ENCODE data around the gene DUSP2. TPM values are rescaled to one million over a fixed set of nuclear protein-coding genes. Genes with fewer than 3 reads are reported as not detected.
A peak's percentile ranks its signal among the peaks of the same experiment; 100 is the strongest.

The DUSP2 gene
- total and polyA plus RNA-seq, 2 experiments from 2014 or later, result 6.6 to 13.0 TPM

DNA sequence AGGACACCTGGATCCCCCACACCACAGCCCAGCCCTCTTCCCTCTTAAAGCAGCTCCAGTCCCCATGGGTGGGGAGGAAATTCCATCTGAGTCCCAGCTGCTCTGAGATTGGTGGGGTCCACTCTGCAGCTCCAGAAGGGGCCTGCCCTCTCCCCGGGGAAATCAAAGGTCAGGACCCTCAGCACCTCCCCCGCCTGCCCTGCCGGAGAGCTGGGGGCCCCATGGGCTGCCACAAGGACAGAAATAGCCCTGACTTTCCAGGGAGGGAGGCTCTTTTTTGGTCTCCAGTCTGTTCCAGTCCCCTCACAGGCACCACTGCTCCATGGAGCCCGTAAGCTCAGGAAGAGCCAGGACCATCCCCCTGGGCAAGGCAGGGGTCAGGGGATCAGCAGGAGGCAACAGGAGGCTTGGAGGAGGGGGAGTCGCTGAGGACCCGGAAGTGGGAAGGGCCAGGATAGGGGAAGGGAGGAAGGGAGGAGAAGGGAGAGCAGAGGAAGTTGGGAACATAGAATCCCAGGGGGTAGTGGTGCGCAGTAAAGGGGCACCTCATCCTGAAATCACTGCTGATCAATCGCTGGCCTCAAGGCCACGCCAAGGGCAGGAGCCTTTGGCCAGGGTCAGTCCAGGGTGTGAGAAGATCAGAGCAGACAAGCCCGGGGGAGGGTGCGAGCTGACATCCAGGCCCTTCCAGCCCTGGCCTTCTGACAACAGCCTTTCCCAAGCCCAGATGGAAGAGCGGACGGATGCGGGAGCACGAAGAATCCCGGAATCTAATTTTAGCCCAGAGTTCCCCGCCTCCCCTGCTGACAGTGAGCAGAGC lies 36.5 kb downstream of the DUSP2 start:
- peaks cover 8% of the 10 kb centered on the region for H3K9me3 Mint-ChIP-seq
- peak; percentile 71 for ATAC-seq
- TF ChIP-seq POLR2AphosphoS5 (IDR thresholded peaks at IDR 0.05; ENCODE audit: low read depth) (peak; percentile 37; the same call in 1 of the 2 replicates), NANOG (IDR thresholded peaks at IDR 0.05; ENCODE audit: borderline replicate concordance) (no peak)
- DNase-seq (ENCODE audit: low spot score), result peak; percentile 68
- peak overlapping the region; percentile 79 for H3K4me2 ChIP-seq
- H3K27ac ChIP-seq (ENCODE audit: low read depth), result no peak overlapping the region
- H3F3A ChIP-seq (replicated peaks; ENCODE audit: low read depth), result no peaks in the 10 kb centered on the region
- peaks cover 15% of the 10 kb centered on the region for H3K27me3 Mint-ChIP-seq (ENCODE audit: insufficient read depth, low read depth, poor library complexity)
- H3K27ac Mint-ChIP-seq, result peak overlapping the region; percentile 65; the same call in 1 of the 2 replicates
- H3K79me2 ChIP-seq (replicated peaks; ENCODE audit: insufficient read depth), result no peaks in the 10 kb centered on the region
- peak overlapping the region; percentile 52 for H3K4me3 Mint-ChIP-seq
- H3K4me1 ChIP-seq (ENCODE audit: insufficient read depth), result peaks cover 20% of the 10 kb centered on the region
- H3K4me1 Mint-ChIP-seq, result peaks cover 29% of the 10 kb centered on the region
- peak overlapping the region; percentile 95 for H2AFZ ChIP-seq
- no peaks in the 10 kb centered on the region for H3K27me3 ChIP-seq (ENCODE audit: insufficient read depth)
- H3K4me3 ChIP-seq, result peak overlapping the region; percentile 34; the same call in 1 of the 2 replicates
- H3K9me2 ChIP-seq (ENCODE audit: insufficient read depth), result no peaks in the 10 kb centered on the region
- no peaks in the 10 kb centered on the region for H3K36me3 ChIP-seq (ENCODE audit: insufficient read depth)
- H3K36me3 Mint-ChIP-seq (ENCODE audit: low read depth), result peaks cover 5% of the 10 kb centered on the region; the same call in 2 of the 3 replicates
- H4K20me1 ChIP-seq (replicated peaks; ENCODE audit: insufficient read depth), result no peaks in the 10 kb centered on the region

DNA sequence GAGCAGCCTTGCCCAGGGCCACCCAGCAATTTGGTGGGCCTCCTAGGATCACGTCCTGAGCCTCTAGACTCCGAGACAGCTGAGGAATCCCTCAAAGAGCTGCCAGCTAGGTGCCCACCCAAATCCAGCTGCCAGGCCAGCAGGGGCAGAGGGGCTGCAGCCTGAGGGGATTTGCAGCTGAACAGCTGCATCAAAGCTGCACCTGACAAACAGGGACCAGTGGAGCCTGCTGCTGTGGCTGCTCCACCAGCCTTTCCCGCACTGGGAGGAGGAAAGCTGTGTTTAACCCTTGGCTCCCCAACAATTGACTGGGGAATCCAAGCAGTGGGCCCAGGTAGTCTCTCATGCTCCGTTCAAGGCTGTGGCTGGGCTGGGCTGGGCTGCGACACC lies 37.1 kb downstream of the DUSP2 start:
- no peak overlapping the region for H3K27ac ChIP-seq (ENCODE audit: low read depth)
- no peaks in the 10 kb centered on the region for H3K9me2 ChIP-seq (ENCODE audit: insufficient read depth)
- H3K4me3 ChIP-seq, result peak overlapping the region; percentile 34; the same call in 1 of the 2 replicates
- H3K36me3 Mint-ChIP-seq (ENCODE audit: low read depth), result peaks cover 5% of the 10 kb centered on the region; the same call in 2 of the 3 replicates
- peaks cover 20% of the 10 kb centered on the region for H3K4me1 ChIP-seq (ENCODE audit: insufficient read depth)
- peaks cover 15% of the 10 kb centered on the region for H3K27me3 Mint-ChIP-seq (ENCODE audit: insufficient read depth, low read depth, poor library complexity)
- peak overlapping the region; percentile 95 for H2AFZ ChIP-seq
- H3K27ac Mint-ChIP-seq, result no peak overlapping the region
- H3K4me3 Mint-ChIP-seq, result peak overlapping the region; percentile 52; the same call in 1 of the 3 replicates
- H3K27me3 ChIP-seq (ENCODE audit: insufficient read depth), result no peaks in the 10 kb centered on the region
- H3K36me3 ChIP-seq (ENCODE audit: insufficient read depth), result no peaks in the 10 kb centered on the region
- H4K20me1 ChIP-seq (replicated peaks; ENCODE audit: insufficient read depth), result no peaks in the 10 kb centered on the region
- H3K4me1 Mint-ChIP-seq, result peaks cover 32% of the 10 kb centered on the region
- H3K79me2 ChIP-seq (replicated peaks; ENCODE audit: insufficient read depth), result no peaks in the 10 kb centered on the region
- H3K9me3 Mint-ChIP-seq, result peaks cover 8% of the 10 kb centered on the region
- peak; percentile 75 for ATAC-seq
- H3F3A ChIP-seq (replicated peaks; ENCODE audit: low read depth), result no peaks in the 10 kb centered on the region
- H3K4me2 ChIP-seq, result peak overlapping the region; percentile 79
- DNase-seq (ENCODE audit: low spot score), result peak; percentile 49
- TF ChIP-seq, protein P1, sequence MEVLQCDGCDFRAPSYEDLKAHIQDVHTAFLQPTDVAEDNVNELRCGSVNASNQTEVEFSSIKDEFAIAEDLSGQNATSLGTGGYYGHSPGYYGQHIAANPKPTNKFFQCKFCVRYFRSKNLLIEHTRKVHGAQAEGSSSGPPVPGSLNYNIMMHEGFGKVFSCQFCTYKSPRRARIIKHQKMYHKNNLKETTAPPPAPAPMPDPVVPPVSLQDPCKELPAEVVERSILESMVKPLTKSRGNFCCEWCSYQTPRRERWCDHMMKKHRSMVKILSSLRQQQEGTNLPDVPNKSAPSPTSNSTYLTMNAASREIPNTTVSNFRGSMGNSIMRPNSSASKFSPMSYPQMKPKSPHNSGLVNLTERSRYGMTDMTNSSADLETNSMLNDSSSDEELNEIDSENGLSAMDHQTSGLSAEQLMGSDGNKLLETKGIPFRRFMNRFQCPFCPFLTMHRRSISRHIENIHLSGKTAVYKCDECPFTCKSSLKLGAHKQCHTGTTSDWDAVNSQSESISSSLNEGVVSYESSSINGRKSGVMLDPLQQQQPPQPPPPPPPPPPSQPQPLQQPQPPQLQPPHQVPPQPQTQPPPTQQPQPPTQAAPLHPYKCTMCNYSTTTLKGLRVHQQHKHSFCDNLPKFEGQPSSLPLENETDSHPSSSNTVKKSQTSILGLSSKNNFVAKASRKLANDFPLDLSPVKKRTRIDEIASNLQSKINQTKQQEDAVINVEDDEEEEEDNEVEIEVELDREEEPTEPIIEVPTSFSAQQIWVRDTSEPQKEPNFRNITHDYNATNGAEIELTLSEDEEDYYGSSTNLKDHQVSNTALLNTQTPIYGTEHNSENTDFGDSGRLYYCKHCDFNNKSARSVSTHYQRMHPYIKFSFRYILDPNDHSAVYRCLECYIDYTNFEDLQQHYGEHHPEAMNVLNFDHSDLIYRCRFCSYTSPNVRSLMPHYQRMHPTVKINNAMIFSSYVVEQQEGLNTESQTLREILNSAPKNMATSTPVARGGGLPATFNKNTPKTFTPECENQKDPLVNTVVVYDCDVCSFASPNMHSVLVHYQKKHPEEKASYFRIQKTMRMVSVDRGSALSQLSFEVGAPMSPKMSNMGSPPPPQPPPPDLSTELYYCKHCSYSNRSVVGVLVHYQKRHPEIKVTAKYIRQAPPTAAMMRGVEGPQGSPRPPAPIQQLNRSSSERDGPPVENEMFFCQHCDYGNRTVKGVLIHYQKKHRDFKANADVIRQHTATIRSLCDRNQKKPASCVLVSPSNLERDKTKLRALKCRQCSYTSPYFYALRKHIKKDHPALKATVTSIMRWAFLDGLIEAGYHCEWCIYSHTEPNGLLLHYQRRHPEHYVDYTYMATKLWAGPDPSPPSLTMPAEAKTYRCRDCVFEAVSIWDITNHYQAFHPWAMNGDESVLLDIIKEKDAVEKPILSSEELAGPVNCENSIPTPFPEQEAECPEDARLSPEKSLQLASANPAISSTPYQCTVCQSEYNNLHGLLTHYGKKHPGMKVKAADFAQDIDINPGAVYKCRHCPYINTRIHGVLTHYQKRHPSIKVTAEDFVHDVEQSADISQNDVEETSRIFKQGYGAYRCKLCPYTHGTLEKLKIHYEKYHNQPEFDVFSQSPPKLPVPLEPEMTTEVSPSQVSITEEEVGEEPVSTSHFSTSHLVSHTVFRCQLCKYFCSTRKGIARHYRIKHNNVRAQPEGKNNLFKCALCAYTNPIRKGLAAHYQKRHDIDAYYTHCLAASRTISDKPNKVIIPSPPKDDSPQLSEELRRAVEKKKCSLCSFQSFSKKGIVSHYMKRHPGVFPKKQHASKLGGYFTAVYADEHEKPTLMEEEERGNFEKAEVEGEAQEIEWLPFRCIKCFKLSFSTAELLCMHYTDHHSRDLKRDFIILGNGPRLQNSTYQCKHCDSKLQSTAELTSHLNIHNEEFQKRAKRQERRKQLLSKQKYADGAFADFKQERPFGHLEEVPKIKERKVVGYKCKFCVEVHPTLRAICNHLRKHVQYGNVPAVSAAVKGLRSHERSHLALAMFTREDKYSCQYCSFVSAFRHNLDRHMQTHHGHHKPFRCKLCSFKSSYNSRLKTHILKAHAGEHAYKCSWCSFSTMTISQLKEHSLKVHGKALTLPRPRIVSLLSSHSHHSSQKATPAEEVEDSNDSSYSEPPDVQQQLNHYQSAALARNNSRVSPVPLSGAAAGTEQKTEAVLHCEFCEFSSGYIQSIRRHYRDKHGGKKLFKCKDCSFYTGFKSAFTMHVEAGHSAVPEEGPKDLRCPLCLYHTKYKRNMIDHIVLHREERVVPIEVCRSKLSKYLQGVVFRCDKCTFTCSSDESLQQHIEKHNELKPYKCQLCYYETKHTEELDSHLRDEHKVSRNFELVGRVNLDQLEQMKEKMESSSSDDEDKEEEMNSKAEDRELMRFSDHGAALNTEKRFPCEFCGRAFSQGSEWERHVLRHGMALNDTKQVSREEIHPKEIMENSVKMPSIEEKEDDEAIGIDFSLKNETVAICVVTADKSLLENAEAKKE (CRISPR knock-in tag; IDR thresholded peaks at IDR 0.05), result no peak
- TF ChIP-seq EZH2phosphoT487 (IDR thresholded peaks at IDR 0.05; ENCODE audit: unreplicated experiment), result no peak
- TF ChIP-seq ZNF114 (CRISPR knock-in tag; IDR thresholded peaks at IDR 0.05), result no peak
- no peak for TF ChIP-seq EZH2 (IDR thresholded peaks at IDR 0.05; ENCODE audit: low read depth, unreplicated experiment)
- TF ChIP-seq, protein P2, sequence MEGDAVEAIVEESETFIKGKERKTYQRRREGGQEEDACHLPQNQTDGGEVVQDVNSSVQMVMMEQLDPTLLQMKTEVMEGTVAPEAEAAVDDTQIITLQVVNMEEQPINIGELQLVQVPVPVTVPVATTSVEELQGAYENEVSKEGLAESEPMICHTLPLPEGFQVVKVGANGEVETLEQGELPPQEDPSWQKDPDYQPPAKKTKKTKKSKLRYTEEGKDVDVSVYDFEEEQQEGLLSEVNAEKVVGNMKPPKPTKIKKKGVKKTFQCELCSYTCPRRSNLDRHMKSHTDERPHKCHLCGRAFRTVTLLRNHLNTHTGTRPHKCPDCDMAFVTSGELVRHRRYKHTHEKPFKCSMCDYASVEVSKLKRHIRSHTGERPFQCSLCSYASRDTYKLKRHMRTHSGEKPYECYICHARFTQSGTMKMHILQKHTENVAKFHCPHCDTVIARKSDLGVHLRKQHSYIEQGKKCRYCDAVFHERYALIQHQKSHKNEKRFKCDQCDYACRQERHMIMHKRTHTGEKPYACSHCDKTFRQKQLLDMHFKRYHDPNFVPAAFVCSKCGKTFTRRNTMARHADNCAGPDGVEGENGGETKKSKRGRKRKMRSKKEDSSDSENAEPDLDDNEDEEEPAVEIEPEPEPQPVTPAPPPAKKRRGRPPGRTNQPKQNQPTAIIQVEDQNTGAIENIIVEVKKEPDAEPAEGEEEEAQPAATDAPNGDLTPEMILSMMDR (conservative IDR thresholded peaks at IDR 0.05; ENCODE audit: low read depth in 2 of 2), result no peak
- TF ChIP-seq, protein P3, sequence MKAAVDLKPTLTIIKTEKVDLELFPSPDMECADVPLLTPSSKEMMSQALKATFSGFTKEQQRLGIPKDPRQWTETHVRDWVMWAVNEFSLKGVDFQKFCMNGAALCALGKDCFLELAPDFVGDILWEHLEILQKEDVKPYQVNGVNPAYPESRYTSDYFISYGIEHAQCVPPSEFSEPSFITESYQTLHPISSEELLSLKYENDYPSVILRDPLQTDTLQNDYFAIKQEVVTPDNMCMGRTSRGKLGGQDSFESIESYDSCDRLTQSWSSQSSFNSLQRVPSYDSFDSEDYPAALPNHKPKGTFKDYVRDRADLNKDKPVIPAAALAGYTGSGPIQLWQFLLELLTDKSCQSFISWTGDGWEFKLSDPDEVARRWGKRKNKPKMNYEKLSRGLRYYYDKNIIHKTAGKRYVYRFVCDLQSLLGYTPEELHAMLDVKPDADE (IDR thresholded peaks at IDR 0.05), result no peak

Measured in GM23338 (cell line).